GDM1 (cell line): ENCODE measurements around the gene ANKRD33B.
A peak's percentile ranks its signal among the peaks of the same experiment; 100 is the strongest.

Source experiments
- DNase-seq: peaks from one replicate; lab custom pipeline; 2025; lab: John Stamatoyannopoulos, UW

Gene ANKRD33B

GRCh38 chr5:10579536-10580521 lies 16.0 kb downstream of the ANKRD33B start:
- DNase-seq = no peak

- DNase-seq = no peak
These were observed 16.9 kb downstream of the ANKRD33B start for GRCh38 chr5:10580531-10581423.

GRCh38 chr5:10581424-10581748 lies 17.5 kb downstream of the ANKRD33B start:
- DNase-seq = no peak

- no peak for DNase-seq
These were observed 18.1 kb downstream of the ANKRD33B start for GRCh38 chr5:10581867-10582511.

GRCh38 chr5:10582512-10582897 lies 18.6 kb downstream of the ANKRD33B start:
- DNase-seq = no peak

- DNase-seq = no peak
These were observed 20.0 kb downstream of the ANKRD33B start for GRCh38 chr5:10583663-10584572.

- no peak for DNase-seq
These were observed 21.0 kb downstream of the ANKRD33B start for GRCh38 chr5:10584714-10585517.

GRCh38 chr5:10585518-10585915 lies 21.6 kb downstream of the ANKRD33B start:
- no peak for DNase-seq

- no peak for DNase-seq
These were observed 22.1 kb downstream of the ANKRD33B start for GRCh38 chr5:10586008-10586407.

GRCh38 chr5:10586555-10586954 lies 22.7 kb downstream of the ANKRD33B start:
- DNase-seq = no peak

- no peak for DNase-seq
These were observed 24.4 kb downstream of the ANKRD33B start for GRCh38 chr5:10588109-10588775.

GRCh38 chr5:10588779-10589447 lies 25.0 kb downstream of the ANKRD33B start:
- peak; percentile 91 for DNase-seq

- peak; percentile 25 for DNase-seq
These were observed 26.5 kb downstream of the ANKRD33B start for GRCh38 chr5:10590226-10590999.

- DNase-seq = no peak
These were observed 27.3 kb downstream of the ANKRD33B start for GRCh38 chr5:10591159-10591558.

- DNase-seq = no peak
These were observed 28.1 kb downstream of the ANKRD33B start for GRCh38 chr5:10591966-10592365.

- no peak for DNase-seq
These were observed 28.7 kb downstream of the ANKRD33B start for GRCh38 chr5:10592601-10593000.

- DNase-seq = no peak
These were observed 29.8 kb downstream of the ANKRD33B start for GRCh38 chr5:10593531-10594181.
